SK-N-MC (cell line): ENCODE results near the gene CFD.

Experiments
- EZH2 ChIP-seq: fragments of 200-600 bp; sonication (generic); IDR thresholded peaks from one replicate; pipeline ENCODE4 v1.6.1; 2017; ENCODE audit warnings: antibody characterized with exemption
- FOXP2 ChIP-seq: optimal IDR thresholded peaks from 2 replicates; pipeline ENCODE3; 2011; ENCODE audit warnings: mild to moderate bottlenecking, moderate library complexity; ENCODE audit not compliant: insufficient read depth; ENCODE audit errors: extremely low read length, control extremely low read depth
- POLR2AphosphoS5 ChIP-seq: IDR thresholded peaks from 2 replicates; pipeline ENCODE4 v1.6.1; 2012; ENCODE audit warnings: mild to moderate bottlenecking, low read depth, low read length, borderline replicate concordance

- TF ChIP-seq POLR2AphosphoS5 (no peak), EZH2 (no peak), FOXP2 (no peak)
Observed at GRCh38 chr19:911197-912033, 52.0 kb downstream of the CFD start.
